ACC112 (cell line): ENCODE data around the gene SPTSSA.
"Not testable (repeated sequence)": the region's sequence is repeated elsewhere in the genome, so short reads cannot be mapped to it uniquely, and the experiment has no call there.

Experiments
- H2AFZ ChIP-seq: fragments of 200-600 bp; sonication (generic); one replicate; pipeline ENCODE4 v1.6.0; 2017; ENCODE audit warnings: antibody characterized with exemption, low read length; ENCODE audit not compliant: unreplicated experiment
- H3K27ac ChIP-seq: fragments of 200-600 bp; sonication (generic); 2 replicates; pipeline ENCODE4 v1.5.1; 2014; ENCODE audit warnings: low read depth, mild to moderate bottlenecking, antibody characterized with exemption, low read length, moderate library complexity
- H3K27me3 ChIP-seq: fragments of 200-600 bp; sonication (generic); 2 replicates; pipeline ENCODE4 v1.6.1; 2014; ENCODE audit warnings: mild to moderate bottlenecking, antibody characterized with exemption, low read length, moderate library complexity, mixed read lengths; ENCODE audit not compliant: insufficient read depth
- H3K36me3 ChIP-seq: fragments of 200-600 bp; sonication (generic); 2 replicates; pipeline ENCODE4 v1.6.1; 2016; ENCODE audit warnings: mild to moderate bottlenecking, antibody characterized with exemption, low read length, moderate library complexity, mixed read lengths; ENCODE audit not compliant: insufficient read depth
- H3K4me1 ChIP-seq: fragments of 200-600 bp; sonication (generic); one replicate; pipeline ENCODE4 v1.6.1; 2016; ENCODE audit warnings: low read length, mixed read lengths; ENCODE audit not compliant: insufficient read depth, unreplicated experiment, control insufficient read depth
- H3K4me3 ChIP-seq: fragments of 200-600 bp; sonication (generic); 2 replicates; pipeline ENCODE4 v1.5.1; 2014; ENCODE audit warnings: mild to moderate bottlenecking, low read depth, low read length
- H3K79me2 ChIP-seq: fragments of 200-600 bp; sonication (generic); one replicate; pipeline ENCODE4 v1.6.0; 2016; ENCODE audit warnings: low read length; ENCODE audit not compliant: control insufficient read depth, unreplicated experiment, insufficient read depth

Gene SPTSSA, protein sequence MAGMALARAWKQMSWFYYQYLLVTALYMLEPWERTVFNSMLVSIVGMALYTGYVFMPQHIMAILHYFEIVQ

DNA sequence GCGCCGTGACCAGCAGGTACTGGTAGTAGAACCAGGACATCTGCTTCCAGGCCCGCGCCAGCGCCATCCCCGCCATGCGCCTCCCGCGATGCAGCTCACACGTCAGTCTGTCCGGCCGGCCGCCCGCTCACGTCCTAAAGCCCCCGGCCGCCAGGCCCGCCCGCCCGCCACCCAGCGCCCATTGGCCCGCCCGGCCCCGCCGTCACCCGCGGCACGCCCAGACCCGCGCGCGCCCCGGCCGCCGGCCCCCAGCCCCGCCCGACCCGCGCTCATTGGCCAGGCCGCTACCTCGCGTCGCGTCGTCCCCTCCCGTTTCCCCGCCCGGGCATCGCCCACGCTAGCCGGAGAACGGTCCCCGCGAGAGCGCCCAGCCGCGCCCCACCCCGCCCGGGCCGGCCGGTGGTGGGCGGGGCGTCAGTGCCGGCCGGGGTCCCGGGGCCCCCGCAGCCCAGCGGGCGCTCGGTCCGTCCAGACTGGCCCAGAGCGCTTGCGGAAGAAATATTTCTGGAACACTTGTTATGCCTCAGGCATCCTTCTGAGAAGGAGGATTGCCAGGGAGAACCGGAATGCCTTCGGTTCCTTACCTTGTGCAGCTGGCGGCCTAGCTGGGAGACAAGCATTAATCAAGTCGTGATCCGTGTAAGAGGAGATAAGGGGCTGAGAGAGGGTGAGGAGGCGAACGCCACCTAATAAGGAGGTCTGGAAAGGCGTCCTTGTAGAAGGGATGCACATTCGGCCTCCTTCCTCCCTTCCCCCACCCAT, at the start of gene SPTSSA:
TSS of gene SPTSSA (minus strand) at position 109 of the 762 bp plus-strand sequence. CDS start at position 76, 33 bp downstream.
- H3K27ac ChIP-seq = peak within 1 kb of the TSS; percentile 81

DNA sequence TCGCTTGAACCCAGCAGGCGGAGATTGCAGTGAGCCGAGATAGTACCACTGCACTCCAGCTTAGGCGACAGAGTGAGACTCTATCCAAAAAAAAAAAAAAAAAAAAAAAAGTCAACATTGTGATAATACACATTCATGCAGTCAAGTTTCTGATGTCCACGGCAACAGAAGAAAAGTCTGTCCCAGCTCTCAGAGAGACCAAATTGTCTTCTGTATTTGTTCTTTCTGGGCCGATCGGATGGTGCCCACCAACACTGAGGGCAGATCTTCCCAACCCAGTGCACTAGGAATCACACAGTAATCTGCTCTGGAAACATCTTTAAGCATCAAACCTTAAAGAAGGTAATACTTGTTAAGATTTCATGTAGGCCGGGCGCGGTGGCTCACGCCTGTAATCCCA, 45.8 kb upstream of the SPTSSA start:
- Histone ChIP-seq H3K36me3 (no peaks in the 10 kb centered on the region), H3K4me3 (no peak overlapping the region), H3K4me1 (peaks cover 6% of the 10 kb centered on the region), H2AFZ (no peak overlapping the region), H3K27me3 (no peaks in the 10 kb centered on the region), H3K79me2 (no peaks in the 10 kb centered on the region), H3K27ac (no peak overlapping the region)

More for the DNA sequence above, at the start of gene SPTSSA:
- H3K27me3 ChIP-seq = no peaks in the 10 kb centered on the region
- peak within 1 kb of the TSS; percentile 95 for H2AFZ ChIP-seq
- H3K79me2 ChIP-seq = peaks cover 43% of the 10 kb centered on the region
- H3K36me3 ChIP-seq = no peaks in the 10 kb centered on the region; the same call in 1 of the 2 replicates
- peak within 1 kb of the TSS; percentile 98 for H3K4me3 ChIP-seq
- H3K4me1 ChIP-seq = peaks cover 25% of the 10 kb centered on the region

DNA sequence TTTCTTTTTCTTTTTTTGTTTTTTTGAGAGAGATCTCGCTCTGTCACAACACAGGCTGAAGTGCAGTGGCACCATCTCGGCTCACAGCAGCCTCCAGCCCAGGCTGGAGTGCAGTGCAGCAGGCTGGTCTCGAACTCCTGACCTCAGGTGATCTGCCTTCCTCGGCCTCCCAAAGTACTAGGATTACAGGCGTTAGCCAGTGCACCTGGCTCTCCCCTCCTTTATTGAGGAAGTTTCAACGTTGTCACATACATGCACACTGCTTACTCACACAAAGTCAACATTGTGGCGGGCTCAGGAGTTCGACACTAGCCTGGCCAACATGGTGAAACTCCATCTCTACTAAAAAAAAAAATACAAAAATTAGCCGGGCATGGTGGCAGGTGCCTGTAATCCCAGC, 45.4 kb upstream of the SPTSSA start:
- Histone ChIP-seq H3K79me2 (no peaks in the 10 kb centered on the region), H3K27me3 (no peaks in the 10 kb centered on the region), H3K27ac (no peak overlapping the region), H3K4me3 (no peak overlapping the region), H3K36me3 (no peaks in the 10 kb centered on the region), H2AFZ (no peak overlapping the region), H3K4me1 (peaks cover 10% of the 10 kb centered on the region)

DNA sequence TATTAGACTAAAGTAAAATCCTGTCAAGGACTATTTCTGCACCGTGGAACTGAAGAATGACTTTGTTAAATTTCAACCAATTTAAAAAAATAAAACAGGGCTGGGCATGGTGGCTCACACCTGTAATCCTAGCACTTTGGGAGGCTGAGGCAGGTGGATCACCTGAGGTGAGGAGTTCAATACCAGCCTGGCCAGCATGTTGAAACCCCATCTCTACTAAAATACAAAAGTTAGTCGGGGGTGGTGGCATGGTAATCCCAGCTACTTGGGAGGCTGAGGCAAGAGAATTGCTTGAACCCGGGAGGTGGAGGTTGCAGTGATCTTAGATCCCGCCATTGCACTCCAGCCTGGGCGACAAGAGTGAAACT, 43.1 kb upstream of the SPTSSA start:
- H3K27ac ChIP-seq, H2AFZ ChIP-seq, H3K27me3 ChIP-seq, H3K4me3 ChIP-seq, H3K79me2 ChIP-seq, H3K36me3 ChIP-seq: not testable (repeated sequence)
- peaks cover 20% of the 10 kb centered on the region for H3K4me1 ChIP-seq

DNA sequence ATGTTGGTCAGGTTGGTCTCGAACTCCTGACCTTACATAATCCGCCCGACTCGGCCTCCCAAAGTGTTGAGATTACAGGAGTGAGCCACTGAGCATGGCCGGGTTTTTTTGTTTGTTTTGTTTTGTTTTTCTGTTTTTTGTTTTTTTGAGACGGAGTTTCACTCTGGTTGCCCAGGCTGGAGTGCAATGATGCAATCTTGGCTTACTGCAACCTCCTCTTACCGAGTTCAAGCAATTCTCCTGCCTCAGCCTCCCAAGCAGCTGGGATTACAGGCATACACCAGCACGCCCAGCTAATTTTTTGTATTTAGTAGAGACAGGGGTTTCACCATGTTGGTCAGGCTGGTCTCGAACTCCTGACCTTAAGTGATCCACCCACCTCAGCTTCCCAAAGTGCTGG, 42.0 kb upstream of the SPTSSA start:
- H3K4me3 ChIP-seq, H3K27me3 ChIP-seq, H3K36me3 ChIP-seq, H3K79me2 ChIP-seq, H3K27ac ChIP-seq, H2AFZ ChIP-seq: not testable (repeated sequence)
- peaks cover 20% of the 10 kb centered on the region for H3K4me1 ChIP-seq

DNA sequence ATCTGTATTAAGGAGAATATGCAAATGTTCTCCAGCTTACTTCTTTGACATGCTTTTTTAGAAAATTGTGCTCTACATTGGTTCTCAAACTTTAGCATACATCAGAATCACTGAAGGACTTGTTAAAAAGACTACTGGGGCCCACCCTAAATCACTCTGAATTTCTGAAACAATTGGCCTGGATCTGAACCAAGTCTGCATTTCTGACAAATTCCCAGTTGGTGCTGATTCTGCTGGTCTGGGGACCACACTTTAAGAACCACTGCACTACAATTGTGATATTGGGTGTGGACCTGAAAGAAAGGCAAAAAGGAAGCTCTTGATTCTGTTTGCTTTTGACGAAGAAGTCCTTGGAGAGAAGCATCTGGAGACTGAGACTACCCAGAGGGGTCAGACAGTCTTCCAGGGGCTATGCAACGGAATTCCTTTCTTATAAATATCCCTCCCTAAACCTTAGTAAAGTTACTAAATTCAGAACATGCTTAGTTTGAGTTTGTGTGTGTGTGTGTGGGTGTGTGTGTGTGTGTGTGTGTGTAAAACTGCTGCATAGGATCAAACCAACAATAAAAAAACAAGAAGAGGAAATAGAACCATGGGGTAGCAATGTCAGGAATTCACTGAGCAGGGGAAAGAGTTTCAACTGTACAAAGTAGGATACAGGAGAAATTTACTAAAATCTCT, 40.6 kb upstream of the SPTSSA start:
- Histone ChIP-seq H2AFZ (peak overlapping the region; percentile 88), H3K27me3 (no peaks in the 10 kb centered on the region), H3K27ac (peak overlapping the region; percentile 64), H3K4me1 (peaks cover 24% of the 10 kb centered on the region), H3K36me3 (no peaks in the 10 kb centered on the region), H3K4me3 (peak overlapping the region; percentile 2; the same call in 1 of the 2 replicates), H3K79me2 (no peaks in the 10 kb centered on the region)

DNA sequence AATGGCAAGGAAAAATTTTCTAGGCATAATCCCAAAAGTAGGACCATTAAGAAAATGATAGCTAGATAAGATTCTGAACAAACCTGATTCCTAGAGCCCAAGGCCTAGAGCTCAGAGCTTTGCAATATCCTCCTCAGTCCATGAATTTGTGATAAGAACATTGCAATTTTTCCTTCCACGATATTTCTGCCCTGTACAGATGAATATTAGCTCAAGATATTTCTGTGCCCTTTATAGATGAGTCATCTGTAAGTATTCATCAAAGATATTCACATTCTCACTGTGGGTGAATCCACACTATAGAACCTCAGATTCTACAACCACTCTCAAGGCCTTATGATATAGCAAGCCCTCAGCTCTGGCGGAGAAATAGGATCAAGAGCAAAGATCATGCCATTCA, 40.0 kb upstream of the SPTSSA start:
- Histone ChIP-seq H3K79me2 (no peaks in the 10 kb centered on the region), H2AFZ (peak overlapping the region; percentile 88), H3K27me3 (no peaks in the 10 kb centered on the region), H3K27ac (peak overlapping the region; percentile 64), H3K4me1 (peaks cover 30% of the 10 kb centered on the region), H3K36me3 (no peaks in the 10 kb centered on the region), H3K4me3 (peak overlapping the region; percentile 2; the same call in 1 of the 2 replicates)

DNA sequence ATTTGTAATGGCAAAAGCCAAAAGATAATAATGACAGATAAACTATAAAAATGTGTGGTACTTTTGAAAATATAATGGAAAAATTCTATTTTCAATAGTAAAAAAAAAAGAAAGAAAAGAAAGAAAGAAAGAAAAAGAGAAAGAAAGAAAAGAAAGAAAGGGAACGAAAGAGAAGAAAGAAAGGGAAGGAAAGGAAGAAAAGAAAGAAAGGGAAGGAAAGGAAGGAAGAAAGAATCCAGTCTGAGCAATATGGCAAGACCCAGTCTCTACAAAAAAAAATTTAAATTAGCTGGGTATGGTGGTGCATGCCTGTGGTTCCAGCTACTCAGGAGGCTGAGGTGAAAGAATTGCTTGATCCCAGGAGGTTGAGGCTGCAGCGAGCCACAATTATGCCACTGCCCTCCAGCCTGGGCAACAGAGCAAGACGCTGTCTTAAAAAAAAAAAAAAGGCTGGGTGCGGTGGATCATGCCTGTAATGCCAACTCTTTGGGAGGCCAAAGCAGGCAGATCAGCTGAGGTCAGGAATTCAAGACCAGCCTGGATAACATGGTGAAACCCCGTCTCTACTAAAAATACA, 39.1 kb upstream of the SPTSSA start:
- peaks cover 38% of the 10 kb centered on the region for H3K4me1 ChIP-seq

DNA sequence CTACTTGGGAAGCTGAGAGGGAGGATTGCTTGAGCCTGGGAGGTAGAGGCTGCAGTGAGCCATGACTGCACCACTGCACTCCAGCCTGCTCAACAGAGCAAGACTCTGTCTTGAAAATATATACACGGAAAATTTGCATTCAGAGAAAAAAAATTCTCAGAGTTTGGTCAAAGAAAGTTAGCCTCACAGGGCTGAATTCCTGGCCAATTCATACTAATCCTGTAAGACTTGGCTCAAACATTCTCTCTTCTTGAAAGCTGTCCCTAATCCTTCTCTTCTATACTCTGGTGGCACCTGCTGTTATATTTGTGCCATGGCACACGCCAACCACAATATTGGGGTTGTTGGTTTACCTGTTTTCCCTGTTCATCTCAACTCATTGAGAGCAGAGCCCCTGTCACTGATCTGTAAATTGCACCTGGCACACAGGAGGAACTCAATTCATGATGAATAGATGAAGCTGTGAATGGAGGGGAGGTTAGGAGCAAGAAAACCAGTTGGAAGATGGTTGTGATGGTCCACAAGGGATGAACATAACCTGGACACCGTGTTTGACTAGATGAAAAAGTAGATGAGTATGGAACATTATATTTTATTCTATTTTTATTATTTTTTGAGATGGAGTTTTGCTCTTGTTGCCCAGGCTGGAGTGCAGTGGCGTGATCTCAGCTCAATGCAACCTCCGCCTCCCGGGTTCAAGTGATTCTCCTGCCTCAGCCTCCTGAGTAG, 36.8 kb upstream of the SPTSSA start:
- Histone ChIP-seq H2AFZ (no peak overlapping the region), H3K4me3 (no peak overlapping the region), H3K27me3 (no peaks in the 10 kb centered on the region), H3K27ac (no peak overlapping the region), H3K79me2 (no peaks in the 10 kb centered on the region), H3K36me3 (no peaks in the 10 kb centered on the region), H3K4me1 (peaks cover 39% of the 10 kb centered on the region)

More for the DNA sequence above, 39.1 kb upstream of the SPTSSA start:
- Histone ChIP-seq H3K27me3 (no peaks in the 10 kb centered on the region), H3K79me2 (no peaks in the 10 kb centered on the region), H3K4me3 (no peak overlapping the region), H3K27ac (no peak overlapping the region), H3K36me3 (no peaks in the 10 kb centered on the region), H2AFZ (no peak overlapping the region)
